ENCODE measurements around the gene SDF4. TPM values are rescaled to one million over a fixed set of nuclear protein-coding genes. Genes with fewer than 3 reads are reported as not detected.
"Not testable (repeated sequence)": the region's sequence is repeated elsewhere in the genome, so short reads cannot be mapped to it uniquely, and the experiment has no call there.

SDF4 gene
- total and polyA plus RNA-seq, 2 of the 13 experiments (the other 11 are each of a cell fraction or from before 2014, with no cell fraction given) = 80.8 to 107 TPM

- TF ChIP-seq MTA1 (CRISPR knock-in tag; IDR thresholded peaks at IDR 0.05; ENCODE audit: borderline replicate concordance) = no peak
Measured at GRCh38 chr1:1197188-1197500, 34.7 kb downstream of the SDF4 start (continued).

DNA sequence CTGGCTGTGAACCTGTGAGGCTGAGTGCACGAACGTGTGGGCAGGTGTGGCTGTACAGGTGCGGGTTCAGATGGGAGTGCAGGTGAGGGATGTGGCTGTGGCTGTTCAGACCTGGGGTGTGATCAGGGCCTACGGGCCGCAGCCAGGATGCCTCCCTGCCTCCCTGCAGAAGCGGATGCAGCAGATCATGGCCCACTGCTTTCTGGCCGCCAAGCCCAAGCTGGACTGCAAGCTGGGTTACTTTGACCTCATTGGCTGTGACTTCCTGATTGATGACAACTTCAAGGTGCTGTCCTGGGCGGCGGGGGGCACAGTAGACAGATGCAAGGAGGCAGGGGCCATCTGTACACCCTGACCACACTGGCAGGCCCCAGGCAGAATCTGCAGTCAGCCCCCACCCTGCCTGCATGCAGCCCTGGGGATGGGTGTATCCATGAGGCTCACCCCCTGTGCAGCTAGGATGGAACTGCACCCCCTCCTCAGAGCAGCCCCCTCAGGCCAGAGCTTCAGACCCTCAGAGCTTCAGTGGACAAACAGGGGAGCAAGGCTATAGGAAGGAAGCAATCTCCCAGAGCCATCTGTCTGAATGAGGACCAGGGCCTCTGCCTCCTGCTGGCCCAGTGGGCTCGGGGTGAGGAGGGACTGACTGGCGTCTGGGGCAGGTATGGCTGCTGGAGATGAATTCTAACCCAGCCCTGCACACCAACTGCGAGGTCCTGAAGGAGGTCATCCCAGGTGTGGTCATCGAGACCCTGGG, 35.2 kb downstream of the SDF4 start:
- no peak overlapping the region for H3K27ac ChIP-seq (ENCODE audit: extremely low read length, insufficient read depth, low read length)
- no TSS peak for BruUV-seq (replicated peaks)
- POLR2A ChIA-PET = no interaction called here
- FAIRE-seq = no peak
- no peak overlapping the region for H3K9ac ChIP-seq (ENCODE audit: insufficient read depth, low read depth, low read length)
- peaks cover 22% of the 10 kb centered on the region for H3K4me1 ChIP-seq (ENCODE audit: insufficient read depth, low read length)
- CTCF ChIA-PET (ENCODE audit: low intra/inter-chr PET ratio, low total read pairs) = no interaction called here
- in situ Hi-C loops (cut with HindIII; ENCODE audit: extremely low pct_ligation_motif_present, low pct_unique_long_range_greater_than_20kb) = no loop called here
- no peak overlapping the region for H3K4me3 ChIP-seq (replicated peaks in 1 of 3; ENCODE audit: insufficient read depth in 1 of 3, low read depth in 2 of 3, low read length in 3 of 3)
- intact Hi-C loops (cut with micrococcal nuclease; ENCODE audit: unreplicated experiment) = no loop called here
- peaks cover 16 to 32% of the 10 kb centered on the region in 2 experiments; a peak in 4 of 5 replicates for H3K27me3 ChIP-seq (ENCODE audit: control insufficient read depth in 1 of 2, insufficient read depth in 2 of 2, low read length in 2 of 2)
- H3K4me2 ChIP-seq (ENCODE audit: low read depth, low read length) = no peak overlapping the region
- no peaks in the 10 kb centered on the region for H4K20me1 ChIP-seq (ENCODE audit: insufficient read depth, low read length)
- TF ChIP-seq ZNF362 (CRISPR knock-in tag; IDR thresholded peaks at IDR 0.05; ENCODE audit: borderline replicate concordance) = no peak
- no peak for TF ChIP-seq ZBTB49 (CRISPR knock-in tag; IDR thresholded peaks at IDR 0.05; ENCODE audit: borderline replicate concordance)
- no peak for TF ChIP-seq ZNF776 (CRISPR knock-in tag; IDR thresholded peaks at IDR 0.05)
- no peak for TF ChIP-seq TOE1 (CRISPR knock-in tag; IDR thresholded peaks at IDR 0.05)
- no peak for TF ChIP-seq E2F2 (CRISPR knock-in tag; IDR thresholded peaks at IDR 0.05; ENCODE audit: borderline replicate concordance)
- no peak for TF ChIP-seq THRA (CRISPR knock-in tag; IDR thresholded peaks at IDR 0.05; ENCODE audit: borderline replicate concordance)
- H2AFZ ChIP-seq (ENCODE audit: low read length) = no peak overlapping the region
- no peak for DNase-seq (ENCODE audit: low spot score)
- H3K79me2 ChIP-seq (ENCODE audit: insufficient read depth, low read length) = no peaks in the 10 kb centered on the region
- no peaks in the 10 kb centered on the region for H3K36me3 ChIP-seq (replicated peaks in 1 of 2; ENCODE audit: control insufficient read depth in 1 of 2, insufficient read depth in 2 of 2, low read length in 2 of 2)
- H3K9me3 ChIP-seq (ENCODE audit: low read length) = peaks cover 11% of the 10 kb centered on the region
- peak; percentile 34; the same call in 2 of the 3 replicates for ATAC-seq
- WGBS (ENCODE audit: low lambda C conversion rate) = 0% methylated on average over 1 of the region's 13 CpGs

DNA sequence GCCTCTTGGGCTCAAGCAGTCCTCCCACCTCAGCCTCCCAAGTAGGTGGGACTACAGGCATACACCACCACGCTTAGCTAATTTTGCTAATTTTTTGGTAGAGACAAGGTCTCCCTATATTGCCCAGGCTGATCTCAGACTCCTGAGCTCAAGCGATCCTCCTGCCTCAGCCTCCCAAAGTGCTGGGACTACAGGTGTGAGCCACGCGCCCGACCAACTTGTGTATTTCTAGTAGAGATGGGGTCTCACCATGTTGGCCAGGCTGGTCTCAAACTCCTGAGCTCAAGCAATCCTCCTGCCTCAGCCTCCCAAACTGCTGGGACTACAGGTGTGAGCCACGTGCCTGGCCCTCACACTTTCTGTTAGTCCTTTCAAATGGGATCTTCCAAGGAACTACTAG, 36.1 kb downstream of the SDF4 start:
- Histone ChIP-seq H3K4me1 (ENCODE audit: insufficient read depth, low read length) (peaks cover 20% of the 10 kb centered on the region), H3K9me3 (ENCODE audit: low read length) (peaks cover 11% of the 10 kb centered on the region), H3K27me3 (ENCODE audit: control insufficient read depth in 1 of 2, insufficient read depth in 2 of 2, low read length in 2 of 2) (peaks cover 16 to 29% of the 10 kb centered on the region in 2 experiments; a peak in 4 of 5 replicates)
- FAIRE-seq; CTCF ChIA-PET (ENCODE audit: low intra/inter-chr PET ratio, low total read pairs); POLR2A ChIA-PET; in situ Hi-C loops (cut with HindIII; ENCODE audit: extremely low pct_ligation_motif_present, low pct_unique_long_range_greater_than_20kb); H3K79me2 ChIP-seq (ENCODE audit: insufficient read depth, low read length); H3K4me2 ChIP-seq (ENCODE audit: low read depth, low read length); intact Hi-C loops (cut with micrococcal nuclease; ENCODE audit: unreplicated experiment); ATAC-seq; H2AFZ ChIP-seq (ENCODE audit: low read length); H3K9ac ChIP-seq (ENCODE audit: insufficient read depth, low read depth, low read length); H3K27ac ChIP-seq (ENCODE audit: extremely low read length, insufficient read depth, low read length); H3K4me3 ChIP-seq (replicated peaks in 1 of 3; ENCODE audit: insufficient read depth in 1 of 3, low read depth in 2 of 3, low read length in 3 of 3); DNase-seq (ENCODE audit: low spot score); H4K20me1 ChIP-seq (ENCODE audit: insufficient read depth, low read length); BruUV-seq (replicated peaks); H3K36me3 ChIP-seq (replicated peaks in 1 of 2; ENCODE audit: control insufficient read depth in 1 of 2, insufficient read depth in 2 of 2, low read length in 2 of 2): not testable (repeated sequence)
- 63% methylated on average over 6 of the region's 6 CpGs for WGBS (ENCODE audit: low lambda C conversion rate)
